Neural progenitor cell (in vitro differentiated cells): ENCODE measurements around the gene TRAF3. TPM values are rescaled to one million over a fixed set of nuclear protein-coding genes. Genes with fewer than 3 reads are reported as not detected.
"Not testable (repeated sequence)": the region's sequence is repeated elsewhere in the genome, so short reads cannot be mapped to it uniquely, and the experiment has no call there.

Experiments used
- DNase-seq: peaks from one replicate; pipeline ENCODE4 v3.0.0-alpha.2; 2016; ENCODE audit warnings: low spot score
- H2AFZ ChIP-seq: fragments of 200-600 bp; sonication (generic); replicated peaks from 2 replicates; pipeline ENCODE4 v1.6.1; 2016; ENCODE audit warnings: antibody characterized with exemption
- H3F3A ChIP-seq: fragments of 200-600 bp; sonication (generic); 2 replicates; pipeline ENCODE4 v1.6.1; 2016; ENCODE audit warnings: antibody characterized with exemption, low read depth
- H3K27ac ChIP-seq: fragments of 200-600 bp; sonication (generic); 2 replicates; pipeline ENCODE4 v1.5.1; 2016; ENCODE audit warnings: mild to moderate bottlenecking
- H3K27me3 ChIP-seq: fragments of 200-600 bp; sonication (generic); 2 replicates; pipeline ENCODE4 v1.6.1; 2016; ENCODE audit warnings: mild to moderate bottlenecking, moderate library complexity
- H3K36me3 ChIP-seq: fragments of 200-600 bp; sonication (generic); 2 replicates; pipeline ENCODE4 v1.5.1; 2016
- H3K4me1 ChIP-seq: fragments of 200-600 bp; sonication (generic); 2 replicates; pipeline ENCODE4 v1.6.1; 2016; ENCODE audit warnings: mixed run types
- H3K4me2 ChIP-seq: fragments of 200-600 bp; sonication (generic); 2 replicates; pipeline ENCODE4 v1.6.1; 2016
- H3K4me3 ChIP-seq: fragments of 200-600 bp; sonication (generic); 2 replicates; pipeline ENCODE4 v1.5.1; 2016
- H3K79me2 ChIP-seq: fragments of 200-600 bp; sonication (generic); 2 replicates; pipeline ENCODE4 v1.6.1; 2016; ENCODE audit warnings: low read depth
- H3K9ac ChIP-seq: fragments of 200-600 bp; sonication (generic); 2 replicates; pipeline ENCODE4 v1.6.1; 2016
- H3K9me3 ChIP-seq: fragments of 200-600 bp; sonication (generic); 2 replicates; pipeline ENCODE4 v1.5.1; 2016; ENCODE audit warnings: low read depth
- H4K20me1 ChIP-seq: fragments of 200-600 bp; sonication (generic); 2 replicates; pipeline ENCODE4 v1.6.1; 2016; ENCODE audit warnings: low read depth
- H3K27ac Mint-ChIP-seq: 3 replicates; pipeline ENCODE4 v1.8.0; 2021; ENCODE audit warnings: mixed read lengths
- H3K27me3 Mint-ChIP-seq: 2 replicates; pipeline ENCODE4 v1.8.0; 2022; ENCODE audit warnings: low read depth, mild to moderate bottlenecking, inconsistent platforms, moderate library complexity, mixed read lengths; ENCODE audit not compliant: insufficient read depth
- H3K36me3 Mint-ChIP-seq: 3 replicates; pipeline ENCODE4 v1.8.0; 2021; ENCODE audit warnings: mixed read lengths
- H3K4me1 Mint-ChIP-seq: 3 replicates; pipeline ENCODE4 v1.8.0; 2021; ENCODE audit warnings: mixed read lengths
- H3K4me3 Mint-ChIP-seq: 3 replicates; pipeline ENCODE4 v1.8.0; 2021; ENCODE audit warnings: mild to moderate bottlenecking, moderate library complexity, mixed read lengths
- H3K9me3 Mint-ChIP-seq: 3 replicates; pipeline ENCODE4 v1.8.0; 2020; ENCODE audit warnings: mixed read lengths
- EZH2 ChIP-seq: fragments of 200-600 bp; sonication (generic); IDR thresholded peaks from 2 replicates; pipeline ENCODE4 v1.6.1; 2017; ENCODE audit warnings: antibody characterized with exemption, mild to moderate bottlenecking, moderate library complexity
- EZH2phosphoT487 ChIP-seq: fragments of 200-600 bp; sonication (generic); IDR thresholded peaks from 2 replicates; pipeline ENCODE4 v1.6.1; 2017; ENCODE audit warnings: antibody characterized with exemption
- total RNA-seq: library from RNA; depleted of rRNA; stranded (reverse); fragments of >200 nt; gene quantifications from 2 replicates; pipeline ENCODE4 v1.2.3, GENCODE V29; 2015; ENCODE audit warnings: low replicate concordance
- TF ChIP-seq, protein P1 (sequence below): fragments of 200-600 bp; sonication (generic); IDR thresholded peaks from 2 replicates; pipeline ENCODE4 v1.5.1; 2017; ENCODE audit warnings: antibody characterized with exemption, mild to moderate bottlenecking

Gene TRAF3
- total RNA-seq, 1 donor from 2014 or later, result 18.1 TPM

DNA sequence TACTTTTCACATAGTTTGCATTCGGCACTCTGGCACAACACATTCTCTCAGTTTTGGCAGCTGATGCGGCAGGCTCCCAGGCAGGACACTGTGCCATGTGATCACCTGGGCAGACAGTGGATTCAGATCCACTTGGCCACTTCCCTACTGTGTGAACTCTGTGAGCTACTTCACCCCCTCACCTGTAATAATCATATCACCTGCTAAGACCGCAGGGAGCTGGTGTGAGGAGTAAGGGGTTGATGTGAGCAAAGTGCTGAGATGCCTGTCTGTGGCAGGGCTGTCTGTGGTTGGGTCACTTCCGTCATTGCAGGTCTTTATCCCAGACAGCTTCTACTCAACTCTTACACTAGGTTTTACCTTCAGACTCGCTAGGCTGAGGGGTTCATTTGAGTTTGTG lies 94.8 kb downstream of the TRAF3 start:
- no peak for DNase-seq
- Mint-ChIP-seq H3K27ac (no peak overlapping the region), H3K9me3 (no peaks in the 10 kb centered on the region), H3K36me3 (peaks cover 7% of the 10 kb centered on the region), H3K4me3 (no peak overlapping the region), H3K4me1 (no peaks in the 10 kb centered on the region), H3K27me3 (no peaks in the 10 kb centered on the region)
- H3K36me3 ChIP-seq, result no peaks in the 10 kb centered on the region
- H3F3A ChIP-seq, result no peaks in the 10 kb centered on the region
- no peaks in the 10 kb centered on the region for H3K79me2 ChIP-seq
- no peak overlapping the region for H3K9ac ChIP-seq
- no peaks in the 10 kb centered on the region for H3K27me3 ChIP-seq
- TF ChIP-seq EZH2, result no peak
- TF ChIP-seq, protein P1, sequence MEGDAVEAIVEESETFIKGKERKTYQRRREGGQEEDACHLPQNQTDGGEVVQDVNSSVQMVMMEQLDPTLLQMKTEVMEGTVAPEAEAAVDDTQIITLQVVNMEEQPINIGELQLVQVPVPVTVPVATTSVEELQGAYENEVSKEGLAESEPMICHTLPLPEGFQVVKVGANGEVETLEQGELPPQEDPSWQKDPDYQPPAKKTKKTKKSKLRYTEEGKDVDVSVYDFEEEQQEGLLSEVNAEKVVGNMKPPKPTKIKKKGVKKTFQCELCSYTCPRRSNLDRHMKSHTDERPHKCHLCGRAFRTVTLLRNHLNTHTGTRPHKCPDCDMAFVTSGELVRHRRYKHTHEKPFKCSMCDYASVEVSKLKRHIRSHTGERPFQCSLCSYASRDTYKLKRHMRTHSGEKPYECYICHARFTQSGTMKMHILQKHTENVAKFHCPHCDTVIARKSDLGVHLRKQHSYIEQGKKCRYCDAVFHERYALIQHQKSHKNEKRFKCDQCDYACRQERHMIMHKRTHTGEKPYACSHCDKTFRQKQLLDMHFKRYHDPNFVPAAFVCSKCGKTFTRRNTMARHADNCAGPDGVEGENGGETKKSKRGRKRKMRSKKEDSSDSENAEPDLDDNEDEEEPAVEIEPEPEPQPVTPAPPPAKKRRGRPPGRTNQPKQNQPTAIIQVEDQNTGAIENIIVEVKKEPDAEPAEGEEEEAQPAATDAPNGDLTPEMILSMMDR, result no peak
- no peak for TF ChIP-seq EZH2phosphoT487
- H4K20me1 ChIP-seq, result no peaks in the 10 kb centered on the region
- no peak overlapping the region for H3K4me2 ChIP-seq
- H3K4me3 ChIP-seq, result no peak overlapping the region
- H3K9me3 ChIP-seq, result no peaks in the 10 kb centered on the region
- no peak overlapping the region for H3K27ac ChIP-seq
- no peak overlapping the region for H2AFZ ChIP-seq
- no peaks in the 10 kb centered on the region for H3K4me1 ChIP-seq

DNA sequence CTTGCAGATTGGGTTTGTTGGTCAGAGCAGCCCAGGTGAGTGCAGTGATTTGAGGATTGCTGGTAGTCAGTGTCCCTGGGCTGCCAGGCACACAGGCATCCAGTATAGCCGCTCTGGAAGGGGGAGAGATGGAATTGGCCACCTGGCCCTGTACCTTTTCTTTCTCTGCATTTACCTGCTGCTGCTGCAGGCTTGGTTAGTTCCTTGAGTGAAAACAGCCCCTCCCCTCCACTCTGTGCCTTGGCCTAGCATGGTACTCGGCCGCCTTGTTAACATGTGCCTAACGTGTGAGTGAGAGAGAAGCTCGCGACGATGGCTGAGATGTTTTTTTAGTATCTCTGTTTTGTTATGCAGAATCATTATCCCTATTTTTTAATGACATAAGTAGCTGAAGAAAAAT lies 95.9 kb downstream of the TRAF3 start:
- Histone ChIP-seq H3K4me3 (no peak overlapping the region), H3K4me1 (no peaks in the 10 kb centered on the region), H3F3A (no peaks in the 10 kb centered on the region), H3K9me3 (no peaks in the 10 kb centered on the region), H3K9ac (no peak overlapping the region), H3K4me2 (no peak overlapping the region), H3K27ac (no peak overlapping the region), H3K79me2 (no peaks in the 10 kb centered on the region), H3K36me3 (no peaks in the 10 kb centered on the region), H4K20me1 (no peaks in the 10 kb centered on the region), H3K27me3 (no peaks in the 10 kb centered on the region), H2AFZ (no peak overlapping the region)
- H3K4me1 Mint-ChIP-seq, result no peaks in the 10 kb centered on the region
- no peaks in the 10 kb centered on the region for H3K27me3 Mint-ChIP-seq
- H3K27ac Mint-ChIP-seq, result no peak overlapping the region
- H3K36me3 Mint-ChIP-seq, result peaks cover 7% of the 10 kb centered on the region
- no peak overlapping the region for H3K4me3 Mint-ChIP-seq
- TF ChIP-seq EZH2, result no peak
- no peak for TF ChIP-seq EZH2phosphoT487
- no peak for DNase-seq
- H3K9me3 Mint-ChIP-seq, result no peaks in the 10 kb centered on the region

DNA sequence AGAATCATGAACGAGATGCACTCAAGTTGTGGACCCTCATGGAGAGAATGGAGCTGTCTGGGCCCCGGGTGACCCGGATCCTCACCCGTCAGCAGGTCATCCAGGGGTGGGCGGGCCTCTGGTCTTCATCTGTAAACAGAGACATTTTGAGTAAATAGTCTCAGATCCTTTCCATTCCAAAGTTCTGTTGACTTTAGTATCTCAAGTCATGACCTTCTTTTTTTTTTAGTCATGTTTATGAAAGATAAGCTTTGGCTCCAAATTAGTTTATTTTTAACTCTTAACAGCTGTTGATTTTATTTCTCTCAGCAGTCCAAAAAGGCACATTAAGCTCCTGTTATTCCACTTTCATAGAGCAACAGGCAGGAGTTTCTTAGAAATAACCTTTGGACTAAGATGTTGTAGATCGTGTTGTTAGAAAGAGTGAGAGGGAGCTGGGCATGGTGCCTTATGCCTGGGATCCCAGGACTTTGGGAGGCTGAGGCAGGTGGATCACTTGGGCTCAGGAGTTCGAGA lies 96.4 kb downstream of the TRAF3 start:
- H3K4me1 ChIP-seq, result no peaks in the 10 kb centered on the region
- no peak overlapping the region for H3K9ac ChIP-seq
- no peak overlapping the region for H3K27ac ChIP-seq
- DNase-seq, result no peak
- H3K9me3 ChIP-seq, result no peaks in the 10 kb centered on the region
- no peaks in the 10 kb centered on the region for H4K20me1 ChIP-seq
- Mint-ChIP-seq H3K36me3 (peaks cover 7% of the 10 kb centered on the region), H3K27ac (no peak overlapping the region), H3K27me3 (no peaks in the 10 kb centered on the region), H3K4me3 (no peak overlapping the region), H3K4me1 (no peaks in the 10 kb centered on the region), H3K9me3 (no peaks in the 10 kb centered on the region)
- no peaks in the 10 kb centered on the region for H3K36me3 ChIP-seq
- no peak overlapping the region for H3K4me3 ChIP-seq
- H3K27me3 ChIP-seq, result no peaks in the 10 kb centered on the region
- TF ChIP-seq EZH2 (no peak), EZH2phosphoT487 (no peak)
- TF ChIP-seq, protein P1, result no peak
- no peak overlapping the region for H2AFZ ChIP-seq
- no peak overlapping the region for H3K4me2 ChIP-seq
- no peaks in the 10 kb centered on the region for H3F3A ChIP-seq
- H3K79me2 ChIP-seq, result no peaks in the 10 kb centered on the region

DNA sequence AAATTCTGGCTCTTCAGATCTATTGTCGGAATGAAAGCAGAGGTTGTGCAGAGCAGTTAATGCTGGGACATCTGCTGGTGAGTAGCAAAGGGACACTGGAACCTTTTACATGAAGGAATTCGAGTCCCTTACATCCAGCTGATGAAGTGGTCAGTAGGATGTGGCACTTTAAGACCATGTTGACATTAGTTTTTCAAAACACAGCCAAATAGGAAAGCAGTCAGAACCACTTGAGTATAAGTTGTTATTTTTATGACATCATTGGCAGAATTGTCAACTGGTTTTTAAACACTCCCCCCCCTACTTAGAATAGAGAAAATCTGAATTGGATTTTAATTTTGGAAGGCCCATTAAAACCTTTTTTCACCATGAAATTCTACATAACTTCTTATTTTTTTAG lies 98.4 kb downstream of the TRAF3 start:
- DNase-seq, result no peak
- Mint-ChIP-seq H3K27me3 (no peaks in the 10 kb centered on the region), H3K4me3 (no peak overlapping the region), H3K9me3 (no peaks in the 10 kb centered on the region), H3K36me3 (peaks cover 2% of the 10 kb centered on the region), H3K4me1 (no peaks in the 10 kb centered on the region), H3K27ac (no peak overlapping the region)
- no peaks in the 10 kb centered on the region for H3K36me3 ChIP-seq
- no peaks in the 10 kb centered on the region for H3K4me1 ChIP-seq
- no peak overlapping the region for H3K4me3 ChIP-seq
- no peaks in the 10 kb centered on the region for H3K79me2 ChIP-seq
- H3K4me2 ChIP-seq, result no peak overlapping the region
- H3F3A ChIP-seq, result no peaks in the 10 kb centered on the region
- H4K20me1 ChIP-seq, result no peaks in the 10 kb centered on the region
- TF ChIP-seq EZH2phosphoT487, result no peak
- TF ChIP-seq EZH2, result no peak
- TF ChIP-seq, protein P1, result no peak
- H3K9me3 ChIP-seq, result no peaks in the 10 kb centered on the region
- no peak overlapping the region for H3K27ac ChIP-seq
- H3K27me3 ChIP-seq, result no peaks in the 10 kb centered on the region
- H3K9ac ChIP-seq, result no peak overlapping the region
- no peak overlapping the region for H2AFZ ChIP-seq

DNA sequence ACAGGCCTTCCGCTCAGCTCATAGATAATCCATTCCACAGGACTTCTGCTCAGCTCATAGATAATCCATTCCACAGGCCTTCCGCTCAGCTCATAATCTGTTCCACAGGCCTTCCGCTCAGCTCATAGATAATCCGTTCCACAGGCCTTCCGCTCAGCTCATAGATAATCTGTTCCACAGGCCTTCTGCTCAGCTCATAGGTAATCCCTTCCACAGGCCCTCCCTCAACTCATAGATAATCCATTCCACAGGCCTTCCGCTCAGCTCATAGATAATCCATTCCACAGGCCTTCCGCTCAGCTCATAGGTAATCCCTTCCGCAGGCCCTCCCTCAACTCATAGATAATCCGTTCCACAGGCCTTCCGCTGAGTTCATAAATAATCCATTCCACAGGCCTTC lies 100.3 kb downstream of the TRAF3 start:
- not testable (repeated sequence) for H3K4me1 ChIP-seq, H3K9ac ChIP-seq, H3K4me1 Mint-ChIP-seq, H3K4me3 ChIP-seq, H3K27me3 ChIP-seq, H3K9me3 Mint-ChIP-seq, DNase-seq, H3F3A ChIP-seq, H3K27me3 Mint-ChIP-seq, H3K36me3 ChIP-seq, H3K4me2 ChIP-seq, H2AFZ ChIP-seq, H3K79me2 ChIP-seq, H3K4me3 Mint-ChIP-seq, H4K20me1 ChIP-seq, H3K27ac Mint-ChIP-seq, H3K9me3 ChIP-seq, H3K36me3 Mint-ChIP-seq, H3K27ac ChIP-seq
